Hematopoietic multipotent progenitor cell treated with erythropoietin and hydrocortisone succinate and interleukin-3 and kit ligand, for 6 days (in vitro differentiated cells): ENCODE data around the gene LURAP1L.
"Not testable (repeated sequence)": the region's sequence is repeated elsewhere in the genome, so short reads cannot be mapped to it uniquely, and the experiment has no call there.

Experiments used
- DNase-seq: peaks from one replicate; pipeline ENCODE4 v3.0.0-alpha.2; 2015

LURAP1L gene

GRCh38 chr9:12862611-12863410, 88.0 kb downstream of the LURAP1L start:
- no peak for DNase-seq

- DNase-seq, result no peak
These were observed 88.8 kb downstream of the LURAP1L start for GRCh38 chr9:12863618-12864017.

- DNase-seq, result not testable (repeated sequence)
These were observed 90.6 kb downstream of the LURAP1L start for GRCh38 chr9:12865380-12865779.
